Kidney epithelial cell (primary cell): ENCODE results near the gene KRTAP19-8. TPM values are rescaled to one million over a fixed set of nuclear protein-coding genes. Genes with fewer than 3 reads are reported as not detected.

Experiments
- DNase-seq: peaks from one replicate; pipeline ENCODE4 v3.0.0-alpha.2; 2010; ENCODE audit warnings: low read depth
- H3K27me3 ChIP-seq: 2 replicates; pipeline ENCODE4 v1.6.0; 2011; ENCODE audit warnings: low read length; ENCODE audit not compliant: control insufficient read depth, insufficient read depth
- H3K36me3 ChIP-seq: 2 replicates; pipeline ENCODE4 v1.5.1; 2011; ENCODE audit warnings: low read length; ENCODE audit not compliant: control insufficient read depth, insufficient read depth
- H3K4me3 ChIP-seq: 2 replicates; pipeline ENCODE4 v1.5.1; 2011; ENCODE audit warnings: low read depth, mild to moderate bottlenecking, control low read depth, low read length
- total RNA-seq: library from RNA; depleted of rRNA; stranded (reverse); fragments of >200 nt; gene quantifications from 2 replicates; pipeline ENCODE4 v1.2.3, GENCODE V29; 2015
- TF ChIP-seq, protein P1 (sequence below): IDR thresholded peaks from 2 replicates; pipeline ENCODE4 v1.5.1; 2011; ENCODE audit warnings: mild to moderate bottlenecking, moderate library complexity, low read length, control low read depth, inconsistent platforms; ENCODE audit not compliant: insufficient read depth, poor library complexity, severe bottlenecking

The KRTAP19-8 gene, protein sequence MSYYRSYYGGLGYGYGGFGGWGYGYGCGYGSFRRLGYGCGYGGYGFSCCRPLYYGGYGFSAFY
- not detected in 2 replicates for total RNA-seq

DNA sequence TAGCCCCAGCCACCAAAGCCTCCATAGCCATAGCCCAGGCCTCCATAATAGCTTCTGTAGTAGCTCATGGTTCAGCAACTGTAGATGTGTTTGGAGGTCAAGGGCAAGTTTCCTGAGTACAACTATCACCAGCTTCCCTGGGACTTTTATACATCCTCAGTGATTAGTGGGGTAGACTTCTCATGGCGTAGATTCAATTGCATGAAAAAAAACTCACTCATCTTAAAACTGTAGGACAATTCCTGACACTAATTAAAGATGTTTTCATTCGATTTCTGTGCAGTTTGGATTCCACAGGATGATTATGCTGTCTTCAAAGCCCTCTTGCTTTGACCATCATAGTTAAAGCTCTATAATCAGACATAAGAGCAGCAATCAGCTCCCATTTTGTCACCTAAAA lies at the start of gene KRTAP19-8:
TSS of gene KRTAP19-8 (minus strand) at position 101 of the 400 bp plus-strand sequence. CDS start at position 68, 33 bp downstream.
- Histone ChIP-seq H3K27me3 (no peaks in the 10 kb centered on the region), H3K36me3 (no peaks in the 10 kb centered on the region), H3K4me3 (no peak within 1 kb of the TSS)
- DNase-seq: no peak
- TF ChIP-seq, protein P1, sequence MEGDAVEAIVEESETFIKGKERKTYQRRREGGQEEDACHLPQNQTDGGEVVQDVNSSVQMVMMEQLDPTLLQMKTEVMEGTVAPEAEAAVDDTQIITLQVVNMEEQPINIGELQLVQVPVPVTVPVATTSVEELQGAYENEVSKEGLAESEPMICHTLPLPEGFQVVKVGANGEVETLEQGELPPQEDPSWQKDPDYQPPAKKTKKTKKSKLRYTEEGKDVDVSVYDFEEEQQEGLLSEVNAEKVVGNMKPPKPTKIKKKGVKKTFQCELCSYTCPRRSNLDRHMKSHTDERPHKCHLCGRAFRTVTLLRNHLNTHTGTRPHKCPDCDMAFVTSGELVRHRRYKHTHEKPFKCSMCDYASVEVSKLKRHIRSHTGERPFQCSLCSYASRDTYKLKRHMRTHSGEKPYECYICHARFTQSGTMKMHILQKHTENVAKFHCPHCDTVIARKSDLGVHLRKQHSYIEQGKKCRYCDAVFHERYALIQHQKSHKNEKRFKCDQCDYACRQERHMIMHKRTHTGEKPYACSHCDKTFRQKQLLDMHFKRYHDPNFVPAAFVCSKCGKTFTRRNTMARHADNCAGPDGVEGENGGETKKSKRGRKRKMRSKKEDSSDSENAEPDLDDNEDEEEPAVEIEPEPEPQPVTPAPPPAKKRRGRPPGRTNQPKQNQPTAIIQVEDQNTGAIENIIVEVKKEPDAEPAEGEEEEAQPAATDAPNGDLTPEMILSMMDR: no peak

DNA sequence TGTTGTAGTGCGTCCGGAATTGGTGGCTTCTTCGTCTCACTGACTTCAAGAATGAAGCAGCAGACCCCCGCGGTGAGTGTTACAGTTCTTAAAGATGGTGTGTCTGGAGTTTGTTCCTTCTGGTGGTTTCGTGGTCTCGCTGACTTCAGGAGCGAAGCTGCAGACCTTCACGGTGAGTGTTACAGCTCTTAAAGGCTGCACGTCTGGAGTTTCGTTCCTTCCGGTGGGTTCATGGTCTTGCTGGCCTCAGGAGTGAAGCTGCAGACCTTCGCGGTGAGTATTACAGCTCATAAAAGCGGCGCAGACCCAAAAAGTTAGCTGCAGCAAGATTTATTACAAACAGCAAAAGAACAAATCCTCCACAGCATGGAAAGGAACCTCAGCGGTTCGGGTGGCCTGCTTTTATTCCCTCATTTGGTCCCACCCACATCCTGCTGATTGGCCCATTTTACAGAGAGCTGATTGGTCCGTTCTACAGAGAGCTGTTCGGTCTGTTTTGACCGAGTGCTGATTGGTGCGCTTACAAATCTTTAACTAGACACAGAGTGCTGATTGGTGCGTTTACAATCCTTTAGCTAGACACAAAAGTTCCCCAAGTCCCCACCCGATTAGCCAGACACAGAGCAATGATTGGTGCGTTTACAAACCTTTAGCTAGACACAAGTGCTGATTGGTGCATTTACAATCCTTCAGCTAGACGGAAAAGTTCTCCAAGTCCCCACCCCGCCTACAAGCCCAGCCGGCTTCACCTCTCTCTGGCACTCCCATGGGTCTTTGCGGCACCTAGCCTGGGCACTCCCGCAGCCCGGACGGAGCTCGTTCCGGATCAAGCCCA lies 49.6 kb upstream of the KRTAP19-8 start:
- no peak for DNase-seq
- Histone ChIP-seq H3K36me3 (no peaks in the 10 kb centered on the region), H3K27me3 (no peaks in the 10 kb centered on the region), H3K4me3 (no peak overlapping the region)
- TF ChIP-seq, protein P1: no peak

DNA sequence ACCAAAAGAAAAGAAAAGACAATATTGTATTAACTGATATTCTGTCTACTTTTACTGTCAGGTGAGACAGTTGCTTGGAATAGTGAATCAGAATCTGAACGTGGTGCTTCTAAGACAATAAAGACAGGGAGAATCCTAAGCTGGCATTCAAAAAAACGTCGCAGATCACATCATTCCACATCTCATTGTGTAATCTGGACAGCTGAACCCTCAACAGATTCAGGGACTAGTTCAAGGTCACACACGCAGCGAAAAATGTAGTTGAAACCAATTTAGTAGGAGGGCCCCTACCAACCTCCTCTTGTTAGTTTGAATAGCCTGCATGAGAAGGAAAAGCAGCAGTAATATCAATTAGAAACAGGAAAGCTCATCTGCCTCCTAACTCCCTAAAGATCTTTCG lies 46.4 kb upstream of the KRTAP19-8 start:
- Histone ChIP-seq H3K4me3 (no peak overlapping the region), H3K27me3 (no peaks in the 10 kb centered on the region), H3K36me3 (no peaks in the 10 kb centered on the region)
- DNase-seq: no peak
- TF ChIP-seq, protein P1: no peak

DNA sequence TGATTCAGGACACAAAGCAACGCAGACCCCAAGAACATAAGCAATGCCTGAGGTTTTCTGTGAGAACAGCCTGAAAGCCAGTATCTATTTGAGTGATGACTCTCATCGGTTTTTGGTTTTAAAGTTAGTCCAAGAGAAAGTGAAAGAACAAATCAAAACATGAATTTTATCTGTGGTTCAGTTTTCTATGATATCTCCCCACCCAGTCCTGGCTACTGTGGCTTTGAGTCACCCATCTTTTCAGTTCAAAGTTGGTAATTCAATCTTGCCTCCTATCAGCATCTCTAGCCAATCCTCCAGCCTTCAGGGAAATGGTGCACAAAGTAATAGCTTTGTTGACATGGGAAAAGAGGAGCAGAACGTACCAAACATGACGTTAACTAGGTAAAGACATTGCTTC lies 40.5 kb upstream of the KRTAP19-8 start:
- H3K36me3 ChIP-seq: no peaks in the 10 kb centered on the region
- H3K27me3 ChIP-seq: no peaks in the 10 kb centered on the region
- no peak overlapping the region for H3K4me3 ChIP-seq
- TF ChIP-seq, protein P1: no peak
- DNase-seq: no peak

DNA sequence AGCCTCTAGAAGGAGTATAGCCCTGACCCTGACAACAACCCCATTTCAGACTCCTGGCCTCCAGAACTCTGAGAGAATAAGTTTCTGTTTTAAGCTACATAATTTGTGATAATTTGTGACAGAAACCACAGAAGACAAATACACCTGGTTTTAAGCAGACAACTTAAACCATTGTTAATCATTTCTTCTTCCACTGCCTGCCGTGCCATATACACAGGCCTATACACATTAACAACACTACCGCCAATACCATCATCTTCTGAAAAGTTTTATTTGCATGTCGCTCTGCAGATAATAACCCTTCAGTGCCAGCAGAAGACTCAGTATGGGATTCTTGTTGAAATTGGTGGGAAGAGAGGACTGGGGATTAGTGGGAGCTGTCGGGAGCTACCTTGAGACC lies 39.9 kb upstream of the KRTAP19-8 start:
- no peaks in the 10 kb centered on the region for H3K27me3 ChIP-seq
- no peak overlapping the region for H3K4me3 ChIP-seq
- no peak for DNase-seq
- TF ChIP-seq, protein P1: no peak
- no peaks in the 10 kb centered on the region for H3K36me3 ChIP-seq
